ENCODE data around the gene KIAA2012.

Gene KIAA2012

GRCh38 chr2:202084265-202084664 is 11.2 kb downstream of the KIAA2012 start:
- Histone ChIP-seq H3K4me3 (replicated peaks; ENCODE audit: low read depth, low read length) (no peak overlapping the region), H3K36me3 (ENCODE audit: control insufficient read depth, insufficient read depth, low read length) (no peaks in the 10 kb centered on the region), H3K27me3 (replicated peaks; ENCODE audit: control insufficient read depth, insufficient read depth, low read length) (no peaks in the 10 kb centered on the region)
- TF ChIP-seq CTCF (IDR thresholded peaks at IDR 0.05; ENCODE audit: insufficient read depth, low read length, poor library complexity, severe bottlenecking), result no peak
- no peak for DNase-seq (ENCODE audit: extremely low read depth, insufficient read length)

GRCh38 chr2:202088777-202089176 is 15.7 kb downstream of the KIAA2012 start:
- TF ChIP-seq CTCF (IDR thresholded peaks at IDR 0.05; ENCODE audit: insufficient read depth, low read length, poor library complexity, severe bottlenecking), result no peak
- Histone ChIP-seq H3K4me3 (replicated peaks; ENCODE audit: low read depth, low read length) (no peak overlapping the region), H3K27me3 (replicated peaks; ENCODE audit: control insufficient read depth, insufficient read depth, low read length) (no peaks in the 10 kb centered on the region), H3K36me3 (ENCODE audit: control insufficient read depth, insufficient read depth, low read length) (no peaks in the 10 kb centered on the region)
- DNase-seq (ENCODE audit: extremely low read depth, insufficient read length), result no peak

- no peak for DNase-seq (ENCODE audit: extremely low read depth, insufficient read length)
- H3K27me3 ChIP-seq (replicated peaks; ENCODE audit: control insufficient read depth, insufficient read depth, low read length), result no peaks in the 10 kb centered on the region
- no peak overlapping the region for H3K4me3 ChIP-seq (replicated peaks; ENCODE audit: low read depth, low read length)
- TF ChIP-seq CTCF (IDR thresholded peaks at IDR 0.05; ENCODE audit: insufficient read depth, low read length, poor library complexity, severe bottlenecking), result no peak
- H3K36me3 ChIP-seq (ENCODE audit: control insufficient read depth, insufficient read depth, low read length), result no peaks in the 10 kb centered on the region
These were observed 17.5 kb downstream of the KIAA2012 start for GRCh38 chr2:202090530-202090929.

GRCh38 chr2:202091476-202091875 is 18.4 kb downstream of the KIAA2012 start:
- no peak for DNase-seq (ENCODE audit: extremely low read depth, insufficient read length)
- Histone ChIP-seq H3K36me3 (ENCODE audit: control insufficient read depth, insufficient read depth, low read length) (no peaks in the 10 kb centered on the region), H3K4me3 (replicated peaks; ENCODE audit: low read depth, low read length) (no peak overlapping the region), H3K27me3 (replicated peaks; ENCODE audit: control insufficient read depth, insufficient read depth, low read length) (no peaks in the 10 kb centered on the region)
- no peak for TF ChIP-seq CTCF (IDR thresholded peaks at IDR 0.05; ENCODE audit: insufficient read depth, low read length, poor library complexity, severe bottlenecking)

- no peak for DNase-seq (ENCODE audit: extremely low read depth, insufficient read length)
- no peak overlapping the region for H3K4me3 ChIP-seq (replicated peaks; ENCODE audit: low read depth, low read length)
- no peak for TF ChIP-seq CTCF (IDR thresholded peaks at IDR 0.05; ENCODE audit: insufficient read depth, low read length, poor library complexity, severe bottlenecking)
- no peaks in the 10 kb centered on the region for H3K27me3 ChIP-seq (replicated peaks; ENCODE audit: control insufficient read depth, insufficient read depth, low read length)
- H3K36me3 ChIP-seq (ENCODE audit: control insufficient read depth, insufficient read depth, low read length), result no peaks in the 10 kb centered on the region
These were observed 21.5 kb downstream of the KIAA2012 start for GRCh38 chr2:202094426-202094986.

GRCh38 chr2:202095235-202095634 is 22.2 kb downstream of the KIAA2012 start:
- TF ChIP-seq CTCF (IDR thresholded peaks at IDR 0.05; ENCODE audit: insufficient read depth, low read length, poor library complexity, severe bottlenecking), result no peak
- no peaks in the 10 kb centered on the region for H3K27me3 ChIP-seq (replicated peaks; ENCODE audit: control insufficient read depth, insufficient read depth, low read length)
- H3K4me3 ChIP-seq (replicated peaks; ENCODE audit: low read depth, low read length), result no peak overlapping the region
- no peaks in the 10 kb centered on the region for H3K36me3 ChIP-seq (ENCODE audit: control insufficient read depth, insufficient read depth, low read length)
- no peak for DNase-seq (ENCODE audit: extremely low read depth, insufficient read length)

Measured in GM06990 (cell line).